Astrocyte (in vitro differentiated cells and primary cell): ENCODE data around the gene TMEM123. TPM values are rescaled to one million over a fixed set of nuclear protein-coding genes. Genes with fewer than 3 reads are reported as not detected.
"Not testable (repeated sequence)": the region's sequence is repeated elsewhere in the genome, so short reads cannot be mapped to it uniquely, and the experiment has no call there.

Experiments used
- DNase-seq: peaks from one replicate; pipeline ENCODE4 v3.0.0-alpha.2; 2010; ENCODE audit warnings: low read depth
- FAIRE-seq: peaks from 2 replicates; lab custom pipeline; 2011; peaks lifted over from hg19 to GRCh38; lab: Jason Lieb, UNC
- H2AFZ ChIP-seq: 2 replicates; pipeline ENCODE4 v1.6.0; 2012; ENCODE audit warnings: low read depth, low read length, inconsistent platforms
- H3K27ac ChIP-seq: 2 replicates; pipeline ENCODE4 v1.5.1; 2011; ENCODE audit warnings: low read depth, low read length, inconsistent platforms
- H3K27me3 ChIP-seq: 2 replicates; pipeline ENCODE4 v1.6.0; 2011; ENCODE audit warnings: low read length, inconsistent platforms; ENCODE audit not compliant: insufficient read depth
- H3K36me3 ChIP-seq: 2 replicates; pipeline ENCODE4 v1.5.1; 2011; ENCODE audit warnings: low read length, inconsistent platforms; ENCODE audit not compliant: insufficient read depth
- H3K4me1 ChIP-seq: 2 replicates; pipeline ENCODE4 v1.5.1; 2011; ENCODE audit warnings: low read length, inconsistent platforms; ENCODE audit not compliant: insufficient read depth
- H3K4me2 ChIP-seq: 2 replicates; pipeline ENCODE4 v1.6.0; 2012; ENCODE audit warnings: low read length, inconsistent platforms
- H3K4me3 ChIP-seq: 2 replicates; pipeline ENCODE4 v1.5.1; 2011; ENCODE audit warnings: low read depth, mild to moderate bottlenecking, low read length, inconsistent platforms; ENCODE audit not compliant: insufficient read depth
- H3K79me2 ChIP-seq: 2 replicates; pipeline ENCODE4 v1.6.0; 2012; ENCODE audit warnings: mild to moderate bottlenecking, low read length, inconsistent platforms; ENCODE audit not compliant: insufficient read depth
- H3K9ac ChIP-seq: 2 replicates; pipeline ENCODE4 v1.6.0; 2012; ENCODE audit warnings: mild to moderate bottlenecking, low read length, inconsistent platforms
- H3K9me3 ChIP-seq: 2 replicates; pipeline ENCODE4 v1.5.1; 2012; ENCODE audit warnings: low read depth, mild to moderate bottlenecking, low read length, inconsistent platforms; ENCODE audit not compliant: insufficient read depth
- H4K20me1 ChIP-seq: 2 replicates; pipeline ENCODE4 v1.6.0; 2012; ENCODE audit warnings: low read length, inconsistent platforms; ENCODE audit not compliant: insufficient read depth
- H3K27ac Mint-ChIP-seq: one replicate; pipeline ENCODE4 v1.8.0; 2021; ENCODE audit warnings: mild to moderate bottlenecking, mixed read lengths; ENCODE audit not compliant: unreplicated experiment
- H3K27me3 Mint-ChIP-seq: one replicate; pipeline ENCODE4 v1.8.0; 2021; ENCODE audit warnings: low read depth, mixed read lengths; ENCODE audit not compliant: unreplicated experiment
- H3K36me3 Mint-ChIP-seq: one replicate; pipeline ENCODE4 v1.8.0; 2021; ENCODE audit warnings: low read depth, mixed read lengths; ENCODE audit not compliant: unreplicated experiment
- H3K4me1 Mint-ChIP-seq: one replicate; pipeline ENCODE4 v1.8.0; 2021; ENCODE audit warnings: low read depth, mixed read lengths; ENCODE audit not compliant: unreplicated experiment
- H3K4me3 Mint-ChIP-seq: one replicate; pipeline ENCODE4 v1.8.0; 2021; ENCODE audit warnings: mild to moderate bottlenecking, moderate library complexity, mixed read lengths; ENCODE audit not compliant: unreplicated experiment
- H3K9me3 Mint-ChIP-seq: one replicate; pipeline ENCODE4 v1.8.0; 2021; ENCODE audit warnings: mild to moderate bottlenecking, mixed read lengths; ENCODE audit not compliant: unreplicated experiment
- EZH2 ChIP-seq: IDR thresholded peaks from 2 replicates; pipeline ENCODE4 v1.6.1; 2012; ENCODE audit warnings: mild to moderate bottlenecking, low read length, inconsistent platforms; ENCODE audit not compliant: insufficient read depth
- total RNA-seq: library from RNA; stranded (reverse); gene quantifications from 2 replicates; pipeline ENCODE4 v1.2.1, GENCODE V29; 2021
- TF ChIP-seq, protein P1 (sequence below): IDR thresholded peaks from 2 replicates; pipeline ENCODE4 v1.5.1; 2011; ENCODE audit warnings: low read depth, mild to moderate bottlenecking, inconsistent platforms, low read length, moderate library complexity; ENCODE audit not compliant: insufficient read depth

Gene TMEM123
- total RNA-seq, 1 donor from 2014 or later: 234 TPM

GRCh38 chr11:102446606-102447005, 6.0 kb downstream of the TMEM123 start:
- no peaks in the 10 kb centered on the region for H3K9me3 ChIP-seq
- H3K4me1 ChIP-seq: peaks cover 15% of the 10 kb centered on the region
- peak overlapping the region; percentile 40 for H3K4me2 ChIP-seq
- peak overlapping the region; percentile 49 for H3K27ac ChIP-seq
- no peak overlapping the region for H3K9ac ChIP-seq
- no peaks in the 10 kb centered on the region for H3K27me3 ChIP-seq
- peaks cover 49% of the 10 kb centered on the region for H3K4me1 Mint-ChIP-seq
- DNase-seq (peak; percentile 82), FAIRE-seq (peak; percentile 81)
- H3K36me3 ChIP-seq: peaks cover 3% of the 10 kb centered on the region
- peaks cover 71% of the 10 kb centered on the region for H3K79me2 ChIP-seq
- H3K27me3 Mint-ChIP-seq: no peaks in the 10 kb centered on the region
- H4K20me1 ChIP-seq: peaks cover 21% of the 10 kb centered on the region
- peaks cover 5% of the 10 kb centered on the region for H3K9me3 Mint-ChIP-seq
- peaks cover 22% of the 10 kb centered on the region for H3K36me3 Mint-ChIP-seq
- H2AFZ ChIP-seq: no peak overlapping the region
- H3K27ac Mint-ChIP-seq: peak overlapping the region; percentile 95
- TF ChIP-seq, protein P1, sequence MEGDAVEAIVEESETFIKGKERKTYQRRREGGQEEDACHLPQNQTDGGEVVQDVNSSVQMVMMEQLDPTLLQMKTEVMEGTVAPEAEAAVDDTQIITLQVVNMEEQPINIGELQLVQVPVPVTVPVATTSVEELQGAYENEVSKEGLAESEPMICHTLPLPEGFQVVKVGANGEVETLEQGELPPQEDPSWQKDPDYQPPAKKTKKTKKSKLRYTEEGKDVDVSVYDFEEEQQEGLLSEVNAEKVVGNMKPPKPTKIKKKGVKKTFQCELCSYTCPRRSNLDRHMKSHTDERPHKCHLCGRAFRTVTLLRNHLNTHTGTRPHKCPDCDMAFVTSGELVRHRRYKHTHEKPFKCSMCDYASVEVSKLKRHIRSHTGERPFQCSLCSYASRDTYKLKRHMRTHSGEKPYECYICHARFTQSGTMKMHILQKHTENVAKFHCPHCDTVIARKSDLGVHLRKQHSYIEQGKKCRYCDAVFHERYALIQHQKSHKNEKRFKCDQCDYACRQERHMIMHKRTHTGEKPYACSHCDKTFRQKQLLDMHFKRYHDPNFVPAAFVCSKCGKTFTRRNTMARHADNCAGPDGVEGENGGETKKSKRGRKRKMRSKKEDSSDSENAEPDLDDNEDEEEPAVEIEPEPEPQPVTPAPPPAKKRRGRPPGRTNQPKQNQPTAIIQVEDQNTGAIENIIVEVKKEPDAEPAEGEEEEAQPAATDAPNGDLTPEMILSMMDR: no peak
- TF ChIP-seq EZH2: no peak
- peak overlapping the region; percentile 34 for H3K4me3 Mint-ChIP-seq
- H3K4me3 ChIP-seq: no peak overlapping the region

- peaks cover 51% of the 10 kb centered on the region for H3K79me2 ChIP-seq
- Mint-ChIP-seq H3K36me3 (peaks cover 26% of the 10 kb centered on the region), H3K4me1 (peaks cover 39% of the 10 kb centered on the region)
- H3K9me3 ChIP-seq, H3K4me3 ChIP-seq, H3K27ac Mint-ChIP-seq, DNase-seq, H4K20me1 ChIP-seq, H3K36me3 ChIP-seq, FAIRE-seq, H3K27ac ChIP-seq, H3K27me3 ChIP-seq, H3K9me3 Mint-ChIP-seq, H3K4me3 Mint-ChIP-seq, H3K9ac ChIP-seq, H3K4me2 ChIP-seq, H2AFZ ChIP-seq, H3K27me3 Mint-ChIP-seq: not testable (repeated sequence)
- peaks cover 10% of the 10 kb centered on the region for H3K4me1 ChIP-seq
Observed at GRCh38 chr11:102444693-102445092, 7.9 kb downstream of the TMEM123 start.

- not testable (repeated sequence) for H3K27me3 ChIP-seq, H3K4me2 ChIP-seq, H4K20me1 ChIP-seq, H3K9me3 ChIP-seq, H3K27ac Mint-ChIP-seq, DNase-seq, H3K27me3 Mint-ChIP-seq, FAIRE-seq, H3K9me3 Mint-ChIP-seq, H3K27ac ChIP-seq, H3K4me3 ChIP-seq, H2AFZ ChIP-seq, H3K9ac ChIP-seq, H3K36me3 ChIP-seq, H3K4me3 Mint-ChIP-seq
- Mint-ChIP-seq H3K4me1 (peaks cover 35% of the 10 kb centered on the region), H3K36me3 (peaks cover 26% of the 10 kb centered on the region)
- peaks cover 10% of the 10 kb centered on the region for H3K4me1 ChIP-seq
- peaks cover 46% of the 10 kb centered on the region for H3K79me2 ChIP-seq
Observed at GRCh38 chr11:102444142-102444541, 8.4 kb downstream of the TMEM123 start.

DNA sequence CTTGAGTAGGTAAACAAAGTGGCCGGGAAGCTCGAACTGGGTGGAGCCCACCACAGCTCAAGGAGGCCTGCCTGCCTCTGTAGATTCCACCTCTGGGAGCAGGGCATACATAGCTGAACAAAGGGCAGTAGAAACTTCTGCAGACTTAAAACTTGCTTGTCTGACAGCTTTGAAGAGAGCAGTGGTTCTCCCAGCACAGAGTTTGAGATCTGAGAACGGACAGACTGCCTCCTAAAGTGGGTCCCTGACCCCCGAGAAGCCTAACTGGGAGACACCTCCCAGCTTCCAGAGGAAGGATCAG, 13.6 kb downstream of the TMEM123 start:
- not testable (repeated sequence) for H3K27ac ChIP-seq, H3K27me3 ChIP-seq, H3K4me1 ChIP-seq, H3K9me3 ChIP-seq, H3K4me2 ChIP-seq, H3K4me3 Mint-ChIP-seq, H4K20me1 ChIP-seq, H3K4me3 ChIP-seq, H3K27me3 Mint-ChIP-seq, H3K27ac Mint-ChIP-seq, H2AFZ ChIP-seq, H3K9me3 Mint-ChIP-seq, H3K36me3 ChIP-seq, FAIRE-seq, H3K9ac ChIP-seq, DNase-seq
- Mint-ChIP-seq H3K4me1 (peaks cover 16% of the 10 kb centered on the region), H3K36me3 (peaks cover 32% of the 10 kb centered on the region)
- peaks cover 38% of the 10 kb centered on the region for H3K79me2 ChIP-seq
